ENCODE measurements around the gene PIP4K2C.
"Not testable (repeated sequence)": the region's sequence is repeated elsewhere in the genome, so short reads cannot be mapped to it uniquely, and the experiment has no call there.

Gene PIP4K2C

GRCh38 chr12:57584690-57585089 is 6.3 kb upstream of the PIP4K2C start:
- H3K4me1 Mint-ChIP-seq (ENCODE audit: low read depth), result peaks cover 25% of the 10 kb centered on the region

GRCh38 chr12:57585156-57585555 is 5.8 kb upstream of the PIP4K2C start:
- H3K27ac Mint-ChIP-seq, result no peak overlapping the region
- peaks cover 18% of the 10 kb centered on the region for H3K27me3 Mint-ChIP-seq
- no peak overlapping the region for H3K4me3 Mint-ChIP-seq
- no peaks in the 10 kb centered on the region for H3K36me3 Mint-ChIP-seq (ENCODE audit: low read depth)
- H3K9me3 Mint-ChIP-seq, result no peaks in the 10 kb centered on the region
- intact Hi-C loops (cut with micrococcal nuclease), result loop anchor here (10.0 kb wide), 1 partner anchor 320 kb away; no protein-coding TSS in a partner anchor
- H3K4me1 Mint-ChIP-seq (ENCODE audit: low read depth), result peaks cover 26% of the 10 kb centered on the region

More at GRCh38 chr12:57584690-57585089, 6.3 kb upstream of the PIP4K2C start:
- H3K4me3 Mint-ChIP-seq, result no peak overlapping the region
- intact Hi-C loops (cut with micrococcal nuclease), result loop anchor here (5.0 to 10.0 kb wide), 2 partner anchors 158 to 320 kb away; no protein-coding TSS in a partner anchor
- H3K36me3 Mint-ChIP-seq (ENCODE audit: low read depth), result no peaks in the 10 kb centered on the region
- no peaks in the 10 kb centered on the region for H3K9me3 Mint-ChIP-seq
- H3K27me3 Mint-ChIP-seq, result peaks cover 20% of the 10 kb centered on the region
- H3K27ac Mint-ChIP-seq, result no peak overlapping the region

DNA sequence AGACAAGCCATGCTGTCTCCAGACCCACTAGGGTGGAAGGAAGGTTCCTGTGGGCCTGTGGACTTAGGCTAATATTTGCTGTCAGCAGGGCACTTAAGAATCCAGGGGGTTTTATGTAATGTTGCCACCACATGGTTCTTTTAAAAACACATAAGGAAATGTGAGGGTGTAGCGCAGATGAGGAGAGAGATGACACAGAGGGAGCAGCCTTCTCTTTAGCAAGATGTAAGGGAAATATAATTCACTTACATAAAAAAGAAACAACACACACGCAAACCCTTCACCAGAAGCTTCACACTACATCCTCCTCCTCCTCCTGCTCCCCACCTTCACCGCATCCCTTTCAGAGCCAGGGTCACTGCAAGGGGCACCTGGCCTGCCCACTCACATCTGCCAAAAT is 4.9 kb upstream of the PIP4K2C start:
- H3K36me3 Mint-ChIP-seq (ENCODE audit: low read depth), result peaks cover 1% of the 10 kb centered on the region
- peaks cover 31% of the 10 kb centered on the region for H3K4me1 Mint-ChIP-seq (ENCODE audit: low read depth)
- H3K27me3 Mint-ChIP-seq, result peaks cover 17% of the 10 kb centered on the region
- no peak overlapping the region for H3K4me3 Mint-ChIP-seq
- H3K27ac Mint-ChIP-seq, result no peak overlapping the region
- intact Hi-C loops (cut with micrococcal nuclease), result loop anchor here (10.0 kb wide), 1 partner anchor 319 kb away; no protein-coding TSS in a partner anchor
- no peaks in the 10 kb centered on the region for H3K9me3 Mint-ChIP-seq

DNA sequence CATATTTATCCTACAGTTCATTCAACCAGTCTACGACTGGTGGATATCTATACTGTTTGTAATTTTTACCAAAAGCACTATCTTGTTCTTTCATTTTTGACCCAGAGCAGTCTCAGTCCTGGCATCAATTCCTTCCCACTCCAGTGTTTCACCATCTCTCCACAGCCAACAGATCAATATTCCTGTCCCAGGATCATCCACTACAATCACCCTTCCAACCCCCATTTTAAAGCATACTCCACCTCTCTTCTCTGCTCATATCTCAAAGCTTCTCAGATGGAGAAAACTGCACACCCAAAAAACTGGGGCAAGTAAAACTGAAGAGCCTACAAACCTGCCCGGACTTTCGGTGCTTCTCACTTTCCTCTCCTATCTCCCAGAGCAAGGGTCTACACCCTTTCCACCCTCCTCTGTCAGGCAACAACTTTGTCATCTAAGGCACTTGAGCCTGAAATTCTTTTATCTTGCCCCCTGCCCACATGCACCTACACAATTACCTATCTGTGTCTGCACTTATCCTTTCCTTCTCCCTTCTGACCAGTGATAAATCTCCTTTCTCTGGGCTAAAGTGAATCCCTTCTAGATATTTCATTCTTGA is 4.1 kb upstream of the PIP4K2C start:
- no peak overlapping the region for H3K27ac Mint-ChIP-seq
- H3K27me3 Mint-ChIP-seq, result peaks cover 20% of the 10 kb centered on the region
- intact Hi-C loops (cut with micrococcal nuclease), result loop anchor here (10.0 kb wide), 1 partner anchor 318 kb away; no protein-coding TSS in a partner anchor
- peaks cover 38% of the 10 kb centered on the region for H3K4me1 Mint-ChIP-seq (ENCODE audit: low read depth)
- H3K9me3 Mint-ChIP-seq, result no peaks in the 10 kb centered on the region
- H3K36me3 Mint-ChIP-seq (ENCODE audit: low read depth), result peaks cover 8% of the 10 kb centered on the region
- no peak overlapping the region for H3K4me3 Mint-ChIP-seq

DNA sequence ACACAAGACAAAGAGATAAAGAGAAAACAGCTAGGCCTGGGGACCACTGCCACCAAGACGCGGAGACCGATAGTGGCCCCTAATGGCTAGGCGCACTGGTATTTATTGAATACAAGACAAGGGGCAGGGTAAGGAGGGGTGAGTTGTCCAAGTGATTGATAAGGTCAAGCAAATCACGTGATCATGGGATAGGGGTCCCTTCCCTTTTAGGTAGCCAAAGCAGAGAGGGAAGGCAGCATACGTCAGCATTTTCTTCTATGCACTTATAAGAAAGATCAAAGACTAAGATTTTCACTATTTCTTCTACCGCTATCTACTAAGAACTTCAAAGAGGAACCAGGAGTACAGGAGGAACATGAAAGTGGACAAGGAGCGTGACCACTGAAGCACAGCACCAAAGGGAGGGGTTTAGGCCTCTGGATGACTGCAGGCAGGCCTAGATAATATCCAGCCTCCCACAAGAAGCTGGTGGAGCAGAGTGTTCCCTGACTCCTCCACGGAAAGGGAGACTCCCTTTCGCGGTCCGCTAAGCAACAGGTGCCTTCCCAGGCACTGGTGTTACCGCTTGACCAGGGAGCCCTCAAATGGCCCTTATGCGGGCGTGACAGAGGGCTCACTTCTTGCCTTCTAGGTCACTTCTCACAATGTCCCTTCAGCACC is 1.9 kb upstream of the PIP4K2C start:
- H3K27ac Mint-ChIP-seq; H3K27me3 Mint-ChIP-seq; H3K4me3 Mint-ChIP-seq; H3K9me3 Mint-ChIP-seq; H3K36me3 Mint-ChIP-seq (ENCODE audit: low read depth): not testable (repeated sequence)
- peaks cover 38% of the 10 kb centered on the region for H3K4me1 Mint-ChIP-seq (ENCODE audit: low read depth)
- intact Hi-C loops (cut with micrococcal nuclease), result loop anchor here (10.0 kb wide), 1 partner anchor 316 kb away; no protein-coding TSS in a partner anchor

GRCh38 chr12:57590479-57590863 is 521 bp upstream of the PIP4K2C start:
- intact Hi-C loops (cut with micrococcal nuclease), result no loop called here
- peak overlapping the region; percentile 69 for H3K27ac Mint-ChIP-seq
- H3K9me3 Mint-ChIP-seq, result no peaks in the 10 kb centered on the region
- H3K4me1 Mint-ChIP-seq (ENCODE audit: low read depth), result peaks cover 25% of the 10 kb centered on the region
- H3K27me3 Mint-ChIP-seq, result peaks cover 5% of the 10 kb centered on the region
- peak overlapping the region; percentile 92 for H3K4me3 Mint-ChIP-seq
- H3K36me3 Mint-ChIP-seq (ENCODE audit: low read depth), result peaks cover 14% of the 10 kb centered on the region

- peaks cover 3% of the 10 kb centered on the region for H3K27me3 Mint-ChIP-seq
- peak overlapping the region; percentile 69 for H3K27ac Mint-ChIP-seq
- no peaks in the 10 kb centered on the region for H3K9me3 Mint-ChIP-seq
- peaks cover 28% of the 10 kb centered on the region for H3K36me3 Mint-ChIP-seq (ENCODE audit: low read depth)
- intact Hi-C loops (cut with micrococcal nuclease), result no loop called here
- H3K4me1 Mint-ChIP-seq (ENCODE audit: low read depth), result peaks cover 25% of the 10 kb centered on the region
- peak overlapping the region; percentile 92 for H3K4me3 Mint-ChIP-seq
Observed at GRCh38 chr12:57591782-57592325, 862 bp downstream of the PIP4K2C start.

DNA sequence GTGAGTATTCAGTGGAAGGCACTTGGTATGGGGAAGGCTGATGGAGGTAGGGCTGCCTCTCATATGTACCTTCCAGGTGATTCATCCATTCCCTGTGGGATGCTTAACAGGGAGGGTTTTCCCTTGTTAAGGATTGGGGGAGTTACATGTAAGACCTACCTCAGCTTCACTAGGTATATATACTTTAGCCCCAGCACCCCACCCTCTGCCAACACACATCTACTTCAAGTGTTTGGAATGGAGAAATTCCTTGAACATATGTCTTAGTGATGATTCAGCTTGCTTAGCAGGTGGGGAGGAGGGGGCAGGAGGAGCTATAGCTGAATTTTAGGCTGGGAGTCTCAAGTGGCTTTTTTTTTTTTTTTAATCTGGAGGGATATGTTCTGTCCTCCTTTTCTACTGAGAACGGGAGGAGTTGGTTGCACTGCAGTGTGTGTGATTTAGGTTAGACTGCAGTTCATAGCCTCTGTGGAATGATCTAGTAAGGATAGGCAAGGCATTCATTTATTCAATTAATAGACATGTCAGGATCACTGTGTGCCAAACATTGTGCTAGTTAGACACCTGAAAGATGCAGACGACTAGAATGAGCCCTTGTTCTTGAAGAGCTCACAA is 1.7 kb downstream of the PIP4K2C start:
- no peak overlapping the region for H3K27ac Mint-ChIP-seq
- intact Hi-C loops (cut with micrococcal nuclease), result no loop called here
- peaks cover 36% of the 10 kb centered on the region for H3K36me3 Mint-ChIP-seq (ENCODE audit: low read depth)
- H3K4me3 Mint-ChIP-seq, result no peak overlapping the region
- peaks cover 25% of the 10 kb centered on the region for H3K4me1 Mint-ChIP-seq (ENCODE audit: low read depth)
- no peaks in the 10 kb centered on the region for H3K9me3 Mint-ChIP-seq
- H3K27me3 Mint-ChIP-seq, result peaks cover 3% of the 10 kb centered on the region

- Mint-ChIP-seq H3K36me3 (ENCODE audit: low read depth) (peaks cover 40% of the 10 kb centered on the region), H3K27me3 (peaks cover 3% of the 10 kb centered on the region), H3K27ac (no peak overlapping the region), H3K4me3 (no peak overlapping the region), H3K9me3 (no peaks in the 10 kb centered on the region), H3K4me1 (ENCODE audit: low read depth) (peaks cover 25% of the 10 kb centered on the region)
- intact Hi-C loops (cut with micrococcal nuclease), result no loop called here
Observed at GRCh38 chr12:57593187-57593586, 2.2 kb downstream of the PIP4K2C start.

- H3K27ac Mint-ChIP-seq, result no peak overlapping the region
- intact Hi-C loops (cut with micrococcal nuclease), result no loop called here
- peaks cover 73% of the 10 kb centered on the region for H3K36me3 Mint-ChIP-seq (ENCODE audit: low read depth)
- H3K9me3 Mint-ChIP-seq, result no peaks in the 10 kb centered on the region
- H3K4me3 Mint-ChIP-seq, result no peak overlapping the region
- peaks cover 19% of the 10 kb centered on the region for H3K27me3 Mint-ChIP-seq
- peaks cover 19% of the 10 kb centered on the region for H3K4me1 Mint-ChIP-seq (ENCODE audit: low read depth)
Observed at GRCh38 chr12:57600395-57600794, 9.4 kb downstream of the PIP4K2C start.

DNA sequence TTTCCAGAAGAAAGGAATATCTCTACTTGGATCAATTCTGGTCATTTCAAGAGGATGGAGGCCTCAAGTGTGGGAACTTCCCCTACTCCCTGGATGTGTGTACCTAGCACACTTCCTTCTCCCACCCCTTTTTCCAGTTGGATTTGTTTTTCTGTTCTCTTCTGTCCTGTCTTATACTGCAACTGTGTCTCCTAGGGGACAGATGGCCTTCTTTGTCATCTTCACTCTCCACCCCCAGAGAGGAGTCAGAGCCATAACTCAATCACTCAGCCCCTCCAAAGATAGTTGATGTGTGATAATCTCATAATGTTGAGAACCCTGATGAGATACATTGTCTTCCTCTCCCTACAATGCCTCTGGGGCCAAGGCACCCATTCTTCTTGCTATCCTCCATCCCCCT is 11.6 kb downstream of the PIP4K2C start:
- H3K4me3 Mint-ChIP-seq, result no peak overlapping the region
- intact Hi-C loops (cut with micrococcal nuclease), result no loop called here

GRCh38 chr12:57603324-57603723 is 12.3 kb downstream of the PIP4K2C start:
- H3K27ac Mint-ChIP-seq, result no peak overlapping the region
- H3K4me1 Mint-ChIP-seq (ENCODE audit: low read depth), result peaks cover 19% of the 10 kb centered on the region
- peaks cover 44% of the 10 kb centered on the region for H3K27me3 Mint-ChIP-seq
- H3K36me3 Mint-ChIP-seq (ENCODE audit: low read depth), result peaks cover 46% of the 10 kb centered on the region
- intact Hi-C loops (cut with micrococcal nuclease), result no loop called here
- H3K9me3 Mint-ChIP-seq, result no peaks in the 10 kb centered on the region
- H3K4me3 Mint-ChIP-seq, result no peak overlapping the region

More for the DNA sequence above, 11.6 kb downstream of the PIP4K2C start:
- Mint-ChIP-seq H3K4me1 (ENCODE audit: low read depth) (peaks cover 19% of the 10 kb centered on the region), H3K36me3 (ENCODE audit: low read depth) (peaks cover 51% of the 10 kb centered on the region), H3K9me3 (no peaks in the 10 kb centered on the region), H3K27me3 (peaks cover 39% of the 10 kb centered on the region), H3K27ac (no peak overlapping the region)

DNA sequence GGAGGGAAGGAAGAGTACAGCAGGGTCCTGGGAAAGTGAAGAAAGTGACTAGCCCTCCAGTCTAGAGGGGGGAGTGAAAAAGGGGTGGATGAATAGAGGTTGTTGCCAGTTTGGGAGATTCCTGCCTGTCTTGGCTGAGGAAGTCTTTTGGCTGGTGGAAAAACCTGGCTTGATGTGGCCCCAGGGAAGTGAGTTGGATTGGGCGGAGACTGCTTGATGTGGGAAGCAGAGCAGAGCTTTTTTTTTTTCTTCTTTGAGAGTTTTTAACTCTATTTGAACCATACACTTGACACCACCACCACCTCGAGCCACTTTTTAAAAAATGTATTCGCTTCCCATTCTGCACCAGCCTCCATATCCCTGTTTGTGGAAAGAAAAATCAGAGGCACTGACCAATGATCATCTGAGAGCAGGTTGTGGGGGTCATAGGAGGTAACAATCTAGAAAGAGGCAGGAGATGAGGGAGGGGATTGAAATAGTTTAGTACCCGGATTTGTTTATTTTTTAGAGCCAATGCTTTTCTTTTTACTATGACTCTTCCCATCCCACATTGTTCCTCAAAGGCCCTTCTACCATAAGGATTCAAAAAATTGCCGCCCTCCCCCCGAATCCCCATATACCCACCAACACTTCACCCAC is 12.9 kb downstream of the PIP4K2C start:
- intact Hi-C loops (cut with micrococcal nuclease), result no loop called here

More for the DNA sequence above, 12.9 kb downstream of the PIP4K2C start:
- peaks cover 19% of the 10 kb centered on the region for H3K4me1 Mint-ChIP-seq (ENCODE audit: low read depth)
- no peak overlapping the region for H3K4me3 Mint-ChIP-seq
- H3K36me3 Mint-ChIP-seq (ENCODE audit: low read depth), result peaks cover 41% of the 10 kb centered on the region
- no peaks in the 10 kb centered on the region for H3K9me3 Mint-ChIP-seq
- H3K27me3 Mint-ChIP-seq, result peaks cover 50% of the 10 kb centered on the region
- H3K27ac Mint-ChIP-seq, result no peak overlapping the region

Data from dendritic cell treated with granulocyte-macrophage colony-stimulating factor and Interleukin-4, amounts not matched to agents 40 ng/mL and 50 ng/mL, for 4 days (primary cell).